IMR-90 (cell line): Measurements from ENCODE around the gene PCDHGB1. TPM values are rescaled to one million over a fixed set of nuclear protein-coding genes. Genes with fewer than 3 reads are reported as not detected.

ENCODE experiments used
- ATAC-seq: fragments of 200-7000 bp; cut with Tn5 transposase; 2 replicates; pipeline ENCODE4 v1.9.1; 2020; ENCODE audit warnings: low read depth, mild to moderate bottlenecking, moderate library complexity
- BruUV-seq: library from RNA; stranded (reverse); fragments of 400-500 nt; replicated peaks from 2 replicates; lab custom pipeline; 2021; lab: Mats Ljungman, UMichigan
- CTCF ChIA-PET: fragments of 300-600 bp; formaldehyde crosslinking; extraction: SDS; loops from one replicate; lab custom pipeline; 2021; ENCODE audit warnings: antibody characterized with exemption; lab: Yijun Ruan, JAX
- POLR2A ChIA-PET: fragments of 300-600 bp; sonication (Branson Sonifier 250); formaldehyde crosslinking; loops from one replicate; lab custom pipeline; 2022; ENCODE audit warnings: antibody characterized with exemption; ENCODE audit not compliant: unreplicated experiment; lab: Charles Lee
- DNase-seq: peaks from one replicate; pipeline ENCODE4 v3.0.0; 2013
- H2AFZ ChIP-seq: replicated peaks from 2 replicates; pipeline ENCODE3; 2013; ENCODE audit warnings: low read length, mild to moderate bottlenecking; ENCODE audit not compliant: poor library complexity
- H2AK5ac ChIP-seq: 2 replicates; pipeline ENCODE4 v1.6.1; 2013; ENCODE audit warnings: low read depth, low read length, inconsistent platforms
- H2AK9ac ChIP-seq: replicated peaks from 2 replicates; pipeline ENCODE3; 2013; ENCODE audit warnings: mild to moderate bottlenecking, low read depth, low read length, moderate library complexity; ENCODE audit not compliant: poor library complexity
- H2BK120ac ChIP-seq: 2 replicates; pipeline ENCODE4 v1.6.1; 2013; ENCODE audit warnings: low read depth, low read length, inconsistent platforms
- H2BK15ac ChIP-seq: 3 replicates; pipeline ENCODE4 v1.6.1; 2013; ENCODE audit warnings: low read depth, low read length, inconsistent platforms
- H2BK20ac ChIP-seq: 2 replicates; pipeline ENCODE4 v1.6.1; 2013; ENCODE audit warnings: low read depth, mild to moderate bottlenecking, inconsistent platforms, low read length, moderate library complexity
- H2BK5ac ChIP-seq: 2 replicates; pipeline ENCODE4 v1.6.1; 2013; ENCODE audit warnings: mild to moderate bottlenecking, low read depth, low read length, inconsistent platforms; ENCODE audit not compliant: poor library complexity, severe bottlenecking
- H3K14ac ChIP-seq: replicated peaks from 2 replicates; pipeline ENCODE4 v1.6.1; 2013; ENCODE audit warnings: low read depth, low read length, inconsistent platforms
- H3K18ac ChIP-seq: 2 replicates; pipeline ENCODE4 v1.6.1; 2013; ENCODE audit warnings: low read depth, low read length, control low read depth
- H3K23ac ChIP-seq: 2 replicates; pipeline ENCODE4 v1.6.1; 2013; ENCODE audit warnings: low read depth, low read length, inconsistent platforms
- H3K27ac ChIP-seq: 2 replicates; pipeline ENCODE4 v1.5.1; 2013; ENCODE audit warnings: mild to moderate bottlenecking, control low read depth, low read length; ENCODE audit not compliant: insufficient read depth
- H3K27me3 ChIP-seq: 2 replicates; pipeline ENCODE4 v1.6.1; 2013; ENCODE audit warnings: low read length; ENCODE audit not compliant: control insufficient read depth, insufficient read depth
- H3K36me3 ChIP-seq: 2 replicates; pipeline ENCODE4 v1.6.1; 2013; ENCODE audit warnings: low read length, mixed read lengths; ENCODE audit not compliant: control insufficient read depth, insufficient read depth
- H3K4ac ChIP-seq: 2 replicates; pipeline ENCODE4 v1.6.1; 2013; ENCODE audit warnings: low read depth, low read length, inconsistent platforms
- H3K4me1 ChIP-seq: 2 replicates; pipeline ENCODE4 v1.6.1; 2013; ENCODE audit warnings: low read length, mixed read lengths; ENCODE audit not compliant: control insufficient read depth, insufficient read depth
- H3K4me2 ChIP-seq: 2 replicates; pipeline ENCODE4 v1.6.1; 2013; ENCODE audit warnings: low read depth, mild to moderate bottlenecking, control low read depth, low read length, moderate library complexity
- H3K4me3 ChIP-seq: 2 replicates; pipeline ENCODE4 v1.5.1; 2013; ENCODE audit warnings: low read depth, mild to moderate bottlenecking, control low read depth, low read length, moderate library complexity; ENCODE audit not compliant: insufficient read depth
- H3K56ac ChIP-seq: 2 replicates; pipeline ENCODE4 v1.6.1; 2013; ENCODE audit warnings: low read length, inconsistent platforms; ENCODE audit not compliant: insufficient read depth; ENCODE audit errors: extremely low read depth
- H3K79me1 ChIP-seq, 2 experiments: 2 replicates each; pipeline ENCODE4 v1.6.1; 2013; ENCODE audit warnings: low read length in 2 of 2, inconsistent platforms in 1 of 2, low read depth in 1 of 2
- H3K9ac ChIP-seq: 2 replicates; pipeline ENCODE4 v1.6.1; 2013; ENCODE audit warnings: low read depth, low read length, control low read depth
- H3K9me1 ChIP-seq: 2 replicates; pipeline ENCODE4 v1.6.1; 2013; ENCODE audit warnings: low read length, inconsistent platforms; ENCODE audit not compliant: insufficient read depth
- H3K9me3 ChIP-seq: 2 replicates; pipeline ENCODE4 v1.6.1; 2013; ENCODE audit warnings: low read length; ENCODE audit not compliant: control insufficient read depth, insufficient read depth
- H4K20me1 ChIP-seq: 2 replicates; pipeline ENCODE4 v1.6.1; 2013; ENCODE audit warnings: low read length, inconsistent platforms; ENCODE audit not compliant: insufficient read depth
- H4K5ac ChIP-seq: 2 replicates; pipeline ENCODE4 v1.6.1; 2013; ENCODE audit warnings: mild to moderate bottlenecking, low read depth, low read length, control low read depth
- H4K8ac ChIP-seq, 2 experiments: 2 replicates each; pipeline ENCODE4 v1.6.1; 2013; ENCODE audit warnings: low read depth in 2 of 2, low read length in 2 of 2, control low read depth in 1 of 2, inconsistent platforms in 1 of 2
- H4K91ac ChIP-seq: 2 replicates; pipeline ENCODE4 v1.6.1; 2013; ENCODE audit warnings: low read depth, low read length, inconsistent platforms; ENCODE audit not compliant: insufficient read depth
- CTCF ChIP-seq: conservative IDR thresholded peaks from 2 replicates; pipeline ENCODE4 v1.5.1; 2012; ENCODE audit warnings: mild to moderate bottlenecking, low read depth, low read length, improper control_type of control experiment
- MAFK ChIP-seq: IDR thresholded peaks from 2 replicates; pipeline ENCODE4 v1.6.1; 2012; ENCODE audit warnings: low read depth, low read length, improper control_type of control experiment
- RAD21 ChIP-seq: IDR thresholded peaks from 2 replicates; pipeline ENCODE4 v1.6.1; 2012; ENCODE audit warnings: low read length, improper control_type of control experiment
- WGBS, 2 experiments: methylation state at CpG; one replicate each; pipeline versions ENCODE4 v1.1.5 to v1.1.7; 2013; ENCODE audit warnings: missing lambda C conversion rate in 2 of 2; ENCODE audit not compliant: insufficient read length in 1 of 2; ENCODE audit errors: extremely low coverage in 2 of 2; 5-methylcytosine and 5-hydroxymethylcytosine counted together
- dilution Hi-C: fragments of 300-500 bp; cut with HindIII; formaldehyde crosslinking; loops from one replicate; pipeline ENCODE4 v1.14.3; 2018; ENCODE audit warnings: low sequenced_read_pairs; ENCODE audit not compliant: unreplicated experiment
- in situ Hi-C: fragments of 300-500 bp; cut with MboI; formaldehyde crosslinking; loops from 3 replicates; pipeline ENCODE4 v1.14.3; 2019; ENCODE audit warnings: low sequenced_read_pairs, inconsistent platforms, mixed read lengths
- intact Hi-C: fragments of 100-400 bp; cut with micrococcal nuclease; formaldehyde crosslinking; loops from 2 replicates; pipeline ENCODE4 v1.10.0; 2022
- polyA plus RNA-seq, 3 experiments: library from polyadenylated mRNA; depleted of rRNA; stranded (reverse); fragments of >200 nt; gene quantifications; 2 replicates each; pipeline ENCODE4 v1.2.3, GENCODE V29; 2012; ENCODE audit warnings: low replicate concordance in 1 of 3
- total RNA-seq: library from RNA; depleted of rRNA; stranded (reverse); fragments of >200 nt; gene quantifications from 2 replicates; pipeline ENCODE4 v1.2.3, GENCODE V29; 2012

Gene PCDHGB1
- total and polyA plus RNA-seq, 2 of the 4 experiments (the other 2 are of a cell fraction) = 1.9 to 3.6 TPM

GRCh38 chr5:141392429-141393198 lies 42.7 kb downstream of the PCDHGB1 start, which contains the start of gene PCDHGA8:
Gene PCDHGA8 (plus strand): TSS chr5:141392633. CDS start chr5:141392814, 181 bp downstream.
- peak within 1 kb of the TSS; percentile 28 for H2AK9ac ChIP-seq
- in situ Hi-C loops (no loop called here), intact Hi-C loops (no loop called here), dilution Hi-C loops (no loop called here)
- WGBS, 2 experiments = 33% methylated on average over 9 of the region's 38 CpGs; no CpG with 5 or more reads in 1 of the 2 experiments
- H2BK20ac ChIP-seq = no peak within 1 kb of the TSS
- H3K23ac ChIP-seq = no peak within 1 kb of the TSS
- H4K5ac ChIP-seq = no peak within 1 kb of the TSS
- no peak within 1 kb of the TSS for H3K4ac ChIP-seq
- no peak for ATAC-seq
- H3K27ac ChIP-seq = no peak within 1 kb of the TSS
- no peak within 1 kb of the TSS for H2BK15ac ChIP-seq
- H2BK120ac ChIP-seq = no peak within 1 kb of the TSS
- H3K14ac ChIP-seq = no peak within 1 kb of the TSS
- H3K4me2 ChIP-seq = no peak within 1 kb of the TSS; the same call in 1 of the 2 replicates
- peak within 1 kb of the TSS; percentile 67 for H2AFZ ChIP-seq
- DNase-seq = peak; percentile 49
- no peaks in the 10 kb centered on the region for H3K9me1 ChIP-seq
- H2BK5ac ChIP-seq = no peak within 1 kb of the TSS
- H3K56ac ChIP-seq = no peak within 1 kb of the TSS
- H3K36me3 ChIP-seq = peaks cover 24% of the 10 kb centered on the region
- H3K79me1 ChIP-seq = peaks cover 7% of the 10 kb centered on the region in 2 experiments; a peak in 3 of 4 replicates
- H3K27me3 ChIP-seq = no peaks in the 10 kb centered on the region
- TF ChIP-seq MAFK (no peak), RAD21 (peak; percentile 30; the same call in 1 of the 2 replicates), CTCF (peak; percentile 40)
- peaks cover 1% of the 10 kb centered on the region; the same call in 1 of the 2 replicates for H3K4me1 ChIP-seq
- H3K9ac ChIP-seq = no peak within 1 kb of the TSS
- no peak within 1 kb of the TSS; the same call in 1 of the 2 replicates for H3K4me3 ChIP-seq
- H2AK5ac ChIP-seq = no peak within 1 kb of the TSS
- no peak within 1 kb of the TSS for H4K8ac ChIP-seq
- H3K18ac ChIP-seq = no peak within 1 kb of the TSS
- H4K20me1 ChIP-seq = no peaks in the 10 kb centered on the region
- peaks cover 51% of the 10 kb centered on the region for H3K9me3 ChIP-seq
- BruUV-seq = no TSS peak
- ChIA-PET POLR2A (no interaction called here), CTCF (no interaction called here)
- H4K91ac ChIP-seq = no peak within 1 kb of the TSS
